OCI-LY7 (cell line): ENCODE results near the gene ACBD3. TPM values are rescaled to one million over a fixed set of nuclear protein-coding genes. Genes with fewer than 3 reads are reported as not detected.

Experiments
- BruUV-seq: library from RNA; stranded (reverse); fragments of 400-500 nt; replicated peaks from 2 replicates; lab custom pipeline; 2021; lab: Mats Ljungman, UMichigan
- CTCF ChIA-PET: fragments of 300-600 bp; sonication (Branson Sonifier 250); formaldehyde crosslinking; loops from one replicate; lab custom pipeline; 2022; ENCODE audit warnings: antibody characterized with exemption; ENCODE audit not compliant: unreplicated experiment; lab: Charles Lee
- POLR2A ChIA-PET: fragments of 300-600 bp; sonication (Branson Sonifier 250); formaldehyde crosslinking; loops from one replicate; lab custom pipeline; 2022; ENCODE audit warnings: antibody characterized with exemption; lab: Charles Lee
- DNase-seq: peaks from one replicate; pipeline ENCODE4 v3.0.0-alpha.2; 2015; ENCODE audit warnings: low spot score
- H2AFZ ChIP-seq: fragments of 200-600 bp; sonication (generic), shearing (Covaris generic); 2 replicates; pipeline ENCODE4 v1.6.1; 2014; ENCODE audit warnings: mild to moderate bottlenecking, antibody characterized with exemption, low read length, moderate library complexity
- H3K27ac ChIP-seq: fragments of 200-600 bp; sonication (generic); 2 replicates; pipeline ENCODE4 v1.5.1; 2014; ENCODE audit warnings: mixed run types, low read depth, mild to moderate bottlenecking, moderate library complexity, low read length, inconsistent platforms; ENCODE audit not compliant: poor library complexity, severe bottlenecking
- H3K36me3 ChIP-seq: fragments of 200-600 bp; sonication (generic); 2 replicates; pipeline ENCODE4 v1.6.1; 2014; ENCODE audit warnings: mild to moderate bottlenecking, antibody characterized with exemption, low read length, moderate library complexity, mixed read lengths; ENCODE audit not compliant: insufficient read depth
- H3K4me1 ChIP-seq: fragments of 200-600 bp; sonication (generic); 2 replicates; pipeline ENCODE4 v1.5.1; 2014; ENCODE audit warnings: mild to moderate bottlenecking, low read length; ENCODE audit not compliant: insufficient read depth, poor library complexity, severe bottlenecking
- H3K4me2 ChIP-seq: fragments of 200-600 bp; sonication (generic); 2 replicates; pipeline ENCODE4 v1.6.1; 2014; ENCODE audit warnings: mild to moderate bottlenecking, low read length
- H3K4me3 ChIP-seq: fragments of 200-600 bp; sonication (generic); 2 replicates; pipeline ENCODE4 v1.5.1; 2014; ENCODE audit warnings: mild to moderate bottlenecking, low read depth, low read length; ENCODE audit not compliant: poor library complexity, severe bottlenecking
- H3K79me2 ChIP-seq: fragments of 200-600 bp; sonication (generic); 2 replicates; pipeline ENCODE4 v1.6.1; 2016; ENCODE audit warnings: low read depth, mild to moderate bottlenecking, low read length, moderate library complexity, mixed read lengths; ENCODE audit not compliant: insufficient read depth
- H3K9me2 ChIP-seq: fragments of 200-600 bp; sonication (generic); 2 replicates; pipeline ENCODE4 v1.6.1; 2016; ENCODE audit warnings: mild to moderate bottlenecking, low read length, mixed read lengths; ENCODE audit not compliant: insufficient read depth
- H3K9me3 ChIP-seq: fragments of 200-600 bp; sonication (generic); 2 replicates; pipeline ENCODE4 v1.6.1; 2014; ENCODE audit warnings: mild to moderate bottlenecking, mixed run types, low read length, mixed read lengths
- H4K20me1 ChIP-seq: fragments of 200-600 bp; sonication (generic); 2 replicates; pipeline ENCODE4 v1.6.1; 2014; ENCODE audit warnings: mild to moderate bottlenecking, antibody characterized with exemption, low read length, moderate library complexity, mixed read lengths; ENCODE audit not compliant: insufficient read depth
- EZH2phosphoT487 ChIP-seq: fragments of 200-600 bp; sonication (generic); IDR thresholded peaks from 2 replicates; pipeline ENCODE4 v1.6.1; 2018; ENCODE audit warnings: low read depth, borderline replicate concordance, mild to moderate bottlenecking, mixed run types, antibody characterized with exemption, low read length, moderate library complexity, mixed read lengths
- intact Hi-C: fragments of 100-400 bp; cut with micrococcal nuclease; formaldehyde crosslinking; loops from one replicate; pipeline ENCODE4 v1.10.0; 2022; ENCODE audit not compliant: unreplicated experiment
- total RNA-seq, 2 experiments: library from RNA; depleted of rRNA in 1 of 2; stranded (reverse); fragments of >200 nt in 1 of 2; shearing (Covaris generic) in 1 of 2; gene quantifications; 2 replicates each; pipeline ENCODE4 v1.2.3, GENCODE V29; 2014 to 2022
- TF ChIP-seq, protein P1 (sequence below): fragments of 200-600 bp; sonication (generic); conservative IDR thresholded peaks from 2 replicates; pipeline ENCODE4 v1.5.1; 2014; ENCODE audit warnings: mild to moderate bottlenecking, antibody characterized with exemption, low read length, moderate library complexity, mixed read lengths

ACBD3 gene
- total RNA-seq, 2 experiments from 2014 or later: 30.3 to 51.7 TPM

- intact Hi-C loops: loop anchor here (1.0 kb wide), 6 partner anchors 57 to 422 kb away; partner anchors contain the start of gene ACBD3
- Histone ChIP-seq H3K4me2 (peak overlapping the region; percentile 93), H3K9me3 (no peaks in the 10 kb centered on the region), H3K27ac (peak overlapping the region; percentile 95), H3K9me2 (no peaks in the 10 kb centered on the region), H3K36me3 (no peaks in the 10 kb centered on the region), H3K79me2 (no peaks in the 10 kb centered on the region), H3K4me3 (peak overlapping the region; percentile 42), H3K4me1 (peaks cover 71% of the 10 kb centered on the region), H4K20me1 (no peaks in the 10 kb centered on the region), H2AFZ (peak overlapping the region; percentile 78; the same call in 1 of the 2 replicates)
- no TSS peak for BruUV-seq
- peak; percentile 91 for DNase-seq
- TF ChIP-seq EZH2phosphoT487: no peak
- TF ChIP-seq, protein P1, sequence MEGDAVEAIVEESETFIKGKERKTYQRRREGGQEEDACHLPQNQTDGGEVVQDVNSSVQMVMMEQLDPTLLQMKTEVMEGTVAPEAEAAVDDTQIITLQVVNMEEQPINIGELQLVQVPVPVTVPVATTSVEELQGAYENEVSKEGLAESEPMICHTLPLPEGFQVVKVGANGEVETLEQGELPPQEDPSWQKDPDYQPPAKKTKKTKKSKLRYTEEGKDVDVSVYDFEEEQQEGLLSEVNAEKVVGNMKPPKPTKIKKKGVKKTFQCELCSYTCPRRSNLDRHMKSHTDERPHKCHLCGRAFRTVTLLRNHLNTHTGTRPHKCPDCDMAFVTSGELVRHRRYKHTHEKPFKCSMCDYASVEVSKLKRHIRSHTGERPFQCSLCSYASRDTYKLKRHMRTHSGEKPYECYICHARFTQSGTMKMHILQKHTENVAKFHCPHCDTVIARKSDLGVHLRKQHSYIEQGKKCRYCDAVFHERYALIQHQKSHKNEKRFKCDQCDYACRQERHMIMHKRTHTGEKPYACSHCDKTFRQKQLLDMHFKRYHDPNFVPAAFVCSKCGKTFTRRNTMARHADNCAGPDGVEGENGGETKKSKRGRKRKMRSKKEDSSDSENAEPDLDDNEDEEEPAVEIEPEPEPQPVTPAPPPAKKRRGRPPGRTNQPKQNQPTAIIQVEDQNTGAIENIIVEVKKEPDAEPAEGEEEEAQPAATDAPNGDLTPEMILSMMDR: peak; percentile 98
- POLR2A ChIA-PET: interaction anchor here (0.5 to 5.8 kb wide), 33 partner anchors 14 to 311 kb away, joined by 3 to 50 read pairs (median 5); partner anchors contain the start of genes LIN9 and PARP1
- CTCF ChIA-PET: interaction anchor here (0.6 to 2.5 kb wide), 22 partner anchors 14 to 501 kb away, joined by 3 to 44 read pairs (median 6); no protein-coding TSS in a partner anchor
Observed at GRCh38 chr1:226125097-226125630, 61.4 kb downstream of the ACBD3 start.

GRCh38 chr1:226123591-226124471 lies 62.7 kb downstream of the ACBD3 start:
- Histone ChIP-seq H3K27ac (peak overlapping the region; percentile 95), H3K4me2 (peak overlapping the region; percentile 93), H3K9me2 (no peaks in the 10 kb centered on the region), H4K20me1 (no peaks in the 10 kb centered on the region), H2AFZ (peak overlapping the region; percentile 78; the same call in 1 of the 2 replicates), H3K36me3 (no peaks in the 10 kb centered on the region), H3K4me1 (peaks cover 78% of the 10 kb centered on the region), H3K4me3 (peak overlapping the region; percentile 75), H3K79me2 (no peaks in the 10 kb centered on the region), H3K9me3 (no peaks in the 10 kb centered on the region)
- intact Hi-C loops: loop anchor here (1.0 to 5.0 kb wide), 4 partner anchors 42 to 283 kb away; partner anchors contain the start of gene SDE2
- CTCF ChIA-PET: interaction anchor here (0.6 to 2.7 kb wide), 9 partner anchors 30 to 281 kb away, joined by 3 to 10 read pairs (median 4); no protein-coding TSS in a partner anchor
- POLR2A ChIA-PET: interaction anchor here (0.7 to 5.8 kb wide), 14 partner anchors 12 to 284 kb away, joined by 3 to 50 read pairs (median 5); partner anchors contain the start of genes H3-3A and PARP1
- no TSS peak for BruUV-seq
- no peak for DNase-seq
- TF ChIP-seq, protein P1: no peak
- TF ChIP-seq EZH2phosphoT487: no peak
